Stomach (tissue), 9 donors: ENCODE results near the gene BCL2L11. TPM values are rescaled to one million over a fixed set of nuclear protein-coding genes. Genes with fewer than 3 reads are reported as not detected.

Experiments used
- DNase-seq, 2 donors: peaks; one replicate each; pipeline versions ENCODE4 v3.0.0 to v3.0.0-alpha.2; 2013 to 2019
- H3K27ac ChIP-seq, 5 donors: fragments of 200-600 bp in 4 of 5; sonication (generic) in 4 of 5; one replicate each; pipeline ENCODE4 v1.5.1; 2013 to 2019; ENCODE audit warnings: mild to moderate bottlenecking in 1 of 5, moderate library complexity in 1 of 5
- H3K27me3 ChIP-seq, 3 donors: fragments of 200-600 bp; sonication (generic); one replicate each; pipeline ENCODE4 v1.5.1; 2017 to 2019; ENCODE audit warnings: mixed run types in 1 of 3
- H3K36me3 ChIP-seq, 4 donors: fragments of 200-600 bp; sonication (generic); 1 replicate in 3 of 4; 2 replicates in 1 of 4; pipeline ENCODE4 v1.5.1; 2016 to 2019
- H3K4me1 ChIP-seq, 4 donors: fragments of 200-600 bp; sonication (generic); one replicate each; pipeline ENCODE4 v1.5.1; 2016 to 2019
- H3K4me3 ChIP-seq, 4 donors: fragments of 200-600 bp; sonication (generic) in 3 of 4; one replicate each; pipeline ENCODE4 v1.5.1; 2016 to 2019; ENCODE audit warnings: mild to moderate bottlenecking in 1 of 4
- H3K9me3 ChIP-seq, 4 donors: fragments of 200-600 bp; sonication (generic); one replicate each; pipeline ENCODE4 v1.5.1; 2016 to 2019
- EP300 ChIP-seq: sonication (generic); formaldehyde crosslinking; IDR thresholded peaks from one replicate; pipeline ENCODE4 v1.6.1; 2017; ENCODE audit warnings: antibody characterized with exemption
- POLR2A ChIP-seq, 4 donors: fragments of 450-650 bp; IDR thresholded peaks; one replicate each; pipeline ENCODE4 v1.6.1; 2016; ENCODE audit warnings: antibody characterized with exemption in 4 of 4, control low read depth in 2 of 4, mild to moderate bottlenecking in 1 of 4, moderate library complexity in 1 of 4
- POLR2AphosphoS5 ChIP-seq, 3 donors: sonication (generic); formaldehyde crosslinking; IDR thresholded peaks; one replicate each; pipeline ENCODE4 v1.6.1; 2016; ENCODE audit warnings: antibody characterized with exemption in 3 of 3
- WGBS, 5 donors: extraction: QIAGEN DNeasy Blood & Tissue Kit in 3 of 5; methylation state at CpG; one replicate each; pipeline versions ENCODE4 v1.1.5 to v1.1.7; 2013 to 2018; 5-methylcytosine and 5-hydroxymethylcytosine counted together
- intact Hi-C: fragments of 100-400 bp; cut with DNase I; formaldehyde crosslinking; loops from one replicate; pipeline ENCODE4 v1.15.1; 2023; ENCODE audit warnings: low total_unique reads
- polyA plus RNA-seq, 3 donors: library from polyadenylated mRNA; stranded (reverse); fragments of 200-250 nt; gene quantifications; one replicate each; pipeline ENCODE4 v1.2.3, GENCODE V29; 2013
- total RNA-seq, 5 donors: library from RNA; depleted of rRNA; stranded (reverse); fragments of >200 nt; gene quantifications; one replicate each; pipeline versions ENCODE4 v1.1.0 to v1.2.3, GENCODE V29; 2014 to 2016
- TF ChIP-seq, protein P1 (sequence below), 7 experiments: fragments of 450-650 bp in 4 of 7; fragments of 200-600 bp in 3 of 7; sonication (generic) in 3 of 7; IDR thresholded peaks; one replicate each; pipeline ENCODE4 v1.5.1; 2016 to 2019; ENCODE audit warnings: antibody characterized with exemption in 7 of 7, control low read depth in 2 of 7, mild to moderate bottlenecking in 1 of 7
- donor health status: healthy with polysubstance abuse.
- donor health status: Bipolar disorder and iron deficiency.
- donor health status: healthy.

BCL2L11 gene
- total and polyA plus RNA-seq, 8 donors: 0.29 to 41.2 (median 4.8) TPM

DNA sequence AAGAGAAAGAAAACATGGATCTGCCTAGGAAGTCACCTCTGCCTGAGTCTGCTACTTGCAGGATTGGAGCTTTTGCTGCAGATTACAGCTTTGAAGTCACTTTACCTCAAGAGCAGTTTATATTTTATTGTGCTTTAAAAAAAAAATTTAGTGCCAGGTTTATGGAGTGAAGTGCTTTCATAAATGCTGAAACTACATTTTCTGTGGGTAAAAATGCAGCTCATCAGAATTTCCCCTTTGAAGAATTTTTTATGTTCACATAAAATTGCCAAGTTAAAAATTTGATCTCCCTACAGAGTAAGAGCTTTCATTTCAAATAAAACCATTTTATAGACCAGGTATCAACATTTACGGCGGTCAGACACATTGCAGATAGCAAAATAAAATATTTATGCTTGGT is 25.2 kb downstream of the BCL2L11 start:
- H3K9me3 ChIP-seq: no peaks in the 10 kb centered on the region
- no peak overlapping the region for H3K27ac ChIP-seq
- WGBS, 5 donors: 49 to 80% (median 66%) methylated on average over 2 of the region's 2 CpGs
- peaks cover 0 to 26% (median 14%) of the 10 kb centered on the region in 4 donors for H3K36me3 ChIP-seq
- no peak for DNase-seq
- H3K4me3 ChIP-seq: no peak overlapping the region
- TF ChIP-seq, protein P1, sequence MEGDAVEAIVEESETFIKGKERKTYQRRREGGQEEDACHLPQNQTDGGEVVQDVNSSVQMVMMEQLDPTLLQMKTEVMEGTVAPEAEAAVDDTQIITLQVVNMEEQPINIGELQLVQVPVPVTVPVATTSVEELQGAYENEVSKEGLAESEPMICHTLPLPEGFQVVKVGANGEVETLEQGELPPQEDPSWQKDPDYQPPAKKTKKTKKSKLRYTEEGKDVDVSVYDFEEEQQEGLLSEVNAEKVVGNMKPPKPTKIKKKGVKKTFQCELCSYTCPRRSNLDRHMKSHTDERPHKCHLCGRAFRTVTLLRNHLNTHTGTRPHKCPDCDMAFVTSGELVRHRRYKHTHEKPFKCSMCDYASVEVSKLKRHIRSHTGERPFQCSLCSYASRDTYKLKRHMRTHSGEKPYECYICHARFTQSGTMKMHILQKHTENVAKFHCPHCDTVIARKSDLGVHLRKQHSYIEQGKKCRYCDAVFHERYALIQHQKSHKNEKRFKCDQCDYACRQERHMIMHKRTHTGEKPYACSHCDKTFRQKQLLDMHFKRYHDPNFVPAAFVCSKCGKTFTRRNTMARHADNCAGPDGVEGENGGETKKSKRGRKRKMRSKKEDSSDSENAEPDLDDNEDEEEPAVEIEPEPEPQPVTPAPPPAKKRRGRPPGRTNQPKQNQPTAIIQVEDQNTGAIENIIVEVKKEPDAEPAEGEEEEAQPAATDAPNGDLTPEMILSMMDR (IDR thresholded peaks at IDR 0.05): no peak
- TF ChIP-seq POLR2AphosphoS5 (IDR thresholded peaks at IDR 0.05) (no peak), EP300 (no peak), POLR2A (IDR thresholded peaks at IDR 0.05) (no peak)
- no peaks in the 10 kb centered on the region for H3K27me3 ChIP-seq
- intact Hi-C loops: no loop called here
- H3K4me1 ChIP-seq: peaks cover 0 to 9% (median 2%) of the 10 kb centered on the region in 4 donors

DNA sequence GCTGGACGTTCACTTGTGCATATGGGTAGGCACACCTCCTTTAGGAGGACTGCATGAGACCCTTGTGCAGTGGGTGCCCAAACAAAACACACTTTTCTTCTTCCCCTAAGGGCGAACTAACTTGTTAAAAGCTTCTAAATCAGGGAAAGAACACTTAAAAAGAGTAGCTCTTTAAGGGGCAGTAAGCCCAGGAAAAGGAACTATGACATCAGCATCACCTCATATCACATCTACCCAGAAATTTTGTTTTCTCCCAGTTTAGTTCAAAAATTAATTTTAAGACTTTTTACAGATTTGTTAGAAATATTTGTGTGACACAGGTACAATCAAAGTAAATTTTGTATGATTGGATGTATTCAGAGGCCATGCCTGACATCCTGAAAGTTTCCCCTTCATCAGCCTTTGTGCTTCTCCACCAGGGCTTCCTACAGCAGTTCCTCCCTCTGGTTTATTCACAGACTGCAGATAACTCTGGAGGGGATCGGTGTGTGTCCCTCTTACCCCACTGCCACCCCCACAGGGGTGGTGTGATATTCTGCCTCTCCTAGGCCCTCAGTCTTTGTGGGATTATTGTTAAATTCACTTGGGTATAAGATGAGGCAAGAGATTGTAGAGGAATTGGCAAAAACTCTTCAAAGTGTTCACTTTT is 27.6 kb downstream of the BCL2L11 start:
- peaks cover 0 to 9% (median 2%) of the 10 kb centered on the region in 4 donors for H3K4me1 ChIP-seq
- no peak for DNase-seq
- intact Hi-C loops: no loop called here
- TF ChIP-seq POLR2A (IDR thresholded peaks at IDR 0.05) (no peak), POLR2AphosphoS5 (IDR thresholded peaks at IDR 0.05) (no peak), EP300 (no peak)
- TF ChIP-seq, protein P1 (IDR thresholded peaks at IDR 0.05): no peak
- no peaks in the 10 kb centered on the region for H3K27me3 ChIP-seq
- peak overlapping the region in 1 of 5 donors; percentile 14 for H3K27ac ChIP-seq
- WGBS, 5 donors: 92 to 95% (median 93%) methylated on average over 3 of the region's 3 CpGs
- H3K36me3 ChIP-seq: peaks cover 8 to 44% (median 29%) of the 10 kb centered on the region in 4 donors
- no peak overlapping the region for H3K4me3 ChIP-seq
- H3K9me3 ChIP-seq: no peaks in the 10 kb centered on the region

DNA sequence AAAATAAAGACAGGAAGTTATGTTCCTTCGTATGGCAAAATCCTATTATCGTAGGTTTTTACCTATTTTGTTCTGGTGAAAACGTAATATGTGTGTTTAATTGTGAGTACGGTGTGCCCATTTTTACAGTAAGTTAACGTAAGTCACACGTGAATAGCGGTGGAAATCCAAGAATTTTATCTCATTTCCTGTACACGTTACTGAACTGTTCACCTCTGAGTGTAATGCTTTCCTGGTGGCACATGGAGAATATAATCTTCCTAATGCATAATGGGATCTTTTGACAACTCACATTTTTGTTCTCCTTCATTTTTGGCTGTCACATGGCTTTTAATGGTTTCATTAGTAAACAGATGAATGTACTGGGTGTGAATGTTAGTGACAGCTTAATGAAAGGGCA is 28.2 kb downstream of the BCL2L11 start:
- H3K4me3 ChIP-seq: no peak overlapping the region
- H3K27me3 ChIP-seq: no peaks in the 10 kb centered on the region
- peaks cover 8 to 49% (median 33%) of the 10 kb centered on the region in 4 donors for H3K36me3 ChIP-seq
- DNase-seq: peak in 1 of 2 donors; percentile 36
- H3K9me3 ChIP-seq: no peaks in the 10 kb centered on the region
- TF ChIP-seq EP300: no peak
- TF ChIP-seq, protein P1 (IDR thresholded peaks at IDR 0.05): no peak
- TF ChIP-seq POLR2A (IDR thresholded peaks at IDR 0.05): no peak
- no peak for TF ChIP-seq POLR2AphosphoS5 (IDR thresholded peaks at IDR 0.05)
- 50 to 75% (median 68%) methylated on average over 8 of the region's 8 CpGs for WGBS, 5 donors
- H3K27ac ChIP-seq: no peak overlapping the region
- H3K4me1 ChIP-seq: peaks cover 0 to 9% (median 2%) of the 10 kb centered on the region in 4 donors
- intact Hi-C loops: no loop called here

DNA sequence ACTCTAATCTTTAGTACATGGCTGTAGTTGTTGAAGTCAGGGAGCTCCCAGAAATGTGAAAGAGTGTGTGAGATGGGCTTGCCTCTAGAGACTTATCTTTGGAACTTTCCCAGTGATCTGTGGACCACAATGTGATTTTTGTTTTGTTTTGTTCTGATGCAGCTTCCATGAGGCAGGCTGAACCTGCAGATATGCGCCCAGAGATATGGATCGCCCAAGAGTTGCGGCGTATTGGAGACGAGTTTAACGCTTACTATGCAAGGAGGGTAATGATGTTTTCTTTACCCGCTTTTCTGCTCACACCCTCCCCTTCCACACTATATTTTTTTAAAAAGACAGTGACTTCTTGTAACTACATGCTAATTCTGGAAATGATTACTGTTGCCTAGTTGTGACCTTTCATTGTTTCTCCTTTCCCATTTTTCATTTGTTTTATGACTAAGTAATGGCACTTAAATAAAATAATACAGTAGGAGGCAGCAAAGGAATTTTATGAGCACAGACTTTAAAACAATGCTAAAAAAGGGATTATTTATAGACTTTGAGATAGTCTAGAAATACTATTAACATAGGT is 29.3 kb downstream of the BCL2L11 start:
- intact Hi-C loops: no loop called here
- H3K27ac ChIP-seq: no peak overlapping the region
- H3K4me3 ChIP-seq: no peak overlapping the region
- no peak for TF ChIP-seq POLR2A (IDR thresholded peaks at IDR 0.05)
- TF ChIP-seq EP300: no peak
- TF ChIP-seq POLR2AphosphoS5 (IDR thresholded peaks at IDR 0.05): no peak
- TF ChIP-seq, protein P1 (IDR thresholded peaks at IDR 0.05): no peak
- peaks cover 0 to 9% (median 4%) of the 10 kb centered on the region in 4 donors for H3K4me1 ChIP-seq
- H3K27me3 ChIP-seq: no peaks in the 10 kb centered on the region
- peaks cover 8 to 47% (median 33%) of the 10 kb centered on the region in 4 donors for H3K36me3 ChIP-seq
- WGBS, 5 donors: 95 to 99% (median 98%) methylated on average over 7 of the region's 7 CpGs
- no peaks in the 10 kb centered on the region for H3K9me3 ChIP-seq
- no peak for DNase-seq
